Neuronal stem cell (in vitro differentiated cells): ENCODE data around the gene NAPSA.
"Not testable (repeated sequence)": the region's sequence is repeated elsewhere in the genome, so short reads cannot be mapped to it uniquely, and the experiment has no call there.

Experiments
- DNase-seq: peaks from one replicate; pipeline ENCODE4 v3.0.0-alpha.2; 2013; ENCODE audit warnings: low spot score
- H2AFZ ChIP-seq: one replicate; pipeline ENCODE4 v1.6.1; 2013; ENCODE audit warnings: mild to moderate bottlenecking, low read length, inconsistent platforms
- H2AK5ac ChIP-seq: 2 replicates; pipeline ENCODE4 v1.6.1; 2013; ENCODE audit warnings: low read depth, mild to moderate bottlenecking, inconsistent platforms, low read length, moderate library complexity, mixed read lengths
- H2BK120ac ChIP-seq: 2 replicates; pipeline ENCODE4 v1.6.1; 2013; ENCODE audit warnings: low read depth, mild to moderate bottlenecking, inconsistent platforms, low read length, moderate library complexity, mixed read lengths
- H2BK12ac ChIP-seq: one replicate; pipeline ENCODE4 v1.6.1; 2013; ENCODE audit warnings: low read length, inconsistent platforms
- H2BK15ac ChIP-seq: 2 replicates; pipeline ENCODE4 v1.6.1; 2013; ENCODE audit warnings: mild to moderate bottlenecking, low read length, inconsistent platforms, mixed read lengths
- H2BK5ac ChIP-seq: one replicate; pipeline ENCODE4 v1.6.1; 2013; ENCODE audit warnings: inconsistent platforms, mild to moderate bottlenecking, low read length, moderate library complexity
- H3K14ac ChIP-seq: one replicate; pipeline ENCODE4 v1.6.1; 2013; ENCODE audit warnings: low read length, inconsistent platforms
- H3K18ac ChIP-seq: 2 replicates; pipeline ENCODE4 v1.6.1; 2013; ENCODE audit warnings: low read length, inconsistent platforms
- H3K23ac ChIP-seq: 2 replicates; pipeline ENCODE4 v1.6.1; 2013; ENCODE audit warnings: low read depth, mild to moderate bottlenecking, mixed read lengths, low read length, inconsistent platforms; ENCODE audit not compliant: poor library complexity
- H3K27ac ChIP-seq: replicated peaks from 3 replicates; pipeline ENCODE4 v1.5.1; 2013; ENCODE audit warnings: low read length, inconsistent platforms
- H3K27me3 ChIP-seq, 3 experiments: 2 replicates each; pipeline ENCODE4 v1.6.1; 2013; ENCODE audit warnings: low read length in 3 of 3, mild to moderate bottlenecking in 2 of 3, inconsistent platforms in 1 of 3, low read depth in 1 of 3, mixed read lengths in 1 of 3, moderate library complexity in 1 of 3; ENCODE audit not compliant: control insufficient read depth in 3 of 3, insufficient read depth in 3 of 3
- H3K36me3 ChIP-seq, 2 donors: replicated peaks in 1 of 2; 2 replicates each; pipeline ENCODE4 v1.6.1; 2013; ENCODE audit warnings: low read length in 2 of 2; ENCODE audit not compliant: control insufficient read depth in 2 of 2, insufficient read depth in 2 of 2
- H3K4ac ChIP-seq: 2 replicates; pipeline ENCODE4 v1.6.1; 2013; ENCODE audit warnings: inconsistent platforms, mild to moderate bottlenecking, low read length, moderate library complexity
- H3K4me1 ChIP-seq, 2 donors: 1 replicate in 1 of 2; 2 replicates in 1 of 2; pipeline ENCODE4 v1.6.1; 2013; ENCODE audit warnings: low read length in 2 of 2, low read depth in 1 of 2; ENCODE audit not compliant: control insufficient read depth in 2 of 2, insufficient read depth in 1 of 2
- H3K4me2 ChIP-seq: one replicate; pipeline ENCODE4 v1.6.1; 2013; ENCODE audit warnings: mild to moderate bottlenecking, low read length, inconsistent platforms; ENCODE audit not compliant: insufficient read depth, poor library complexity, severe bottlenecking
- H3K4me3 ChIP-seq, 2 donors: 2 replicates each; pipeline ENCODE4 v1.5.1; 2013; ENCODE audit warnings: low read length in 2 of 2, mild to moderate bottlenecking in 2 of 2, inconsistent platforms in 1 of 2, moderate library complexity in 1 of 2
- H3K79me1 ChIP-seq: one replicate; pipeline ENCODE4 v1.6.1; 2013; ENCODE audit warnings: low read depth, mild to moderate bottlenecking, inconsistent platforms, low read length, moderate library complexity
- H3K9ac ChIP-seq: one replicate; pipeline ENCODE4 v1.6.1; 2013; ENCODE audit warnings: mild to moderate bottlenecking, low read depth, low read length, inconsistent platforms; ENCODE audit not compliant: poor library complexity
- H3K9me3 ChIP-seq, 2 donors: replicated peaks in 1 of 2; 2 replicates each; pipeline versions ENCODE3 to v1.6.1; 2013; ENCODE audit warnings: low read length in 2 of 2, mild to moderate bottlenecking in 2 of 2, inconsistent platforms in 1 of 2, low read depth in 1 of 2, mixed read lengths in 1 of 2, moderate library complexity in 1 of 2; ENCODE audit not compliant: control insufficient read depth in 2 of 2, insufficient read depth in 1 of 2
- H4K8ac ChIP-seq: one replicate; pipeline ENCODE4 v1.6.1; 2013; ENCODE audit warnings: low read depth, mild to moderate bottlenecking, inconsistent platforms, low read length, moderate library complexity
- H4K91ac ChIP-seq: one replicate; pipeline ENCODE4 v1.6.1; 2013; ENCODE audit warnings: low read length, low read depth, mild to moderate bottlenecking, inconsistent platforms; ENCODE audit not compliant: poor library complexity
- WGBS, 2 donors: extraction: QIAGEN DNeasy Blood & Tissue Kit; methylation state at CpG; one replicate each; pipeline ENCODE4 v1.1.7; 2013; ENCODE audit warnings: missing lambda C conversion rate in 2 of 2, mixed read lengths in 1 of 2; ENCODE audit not compliant: insufficient read length in 2 of 2, insufficient replicate concordance in 1 of 2; ENCODE audit errors: extremely low coverage in 2 of 2; 5-methylcytosine and 5-hydroxymethylcytosine counted together

NAPSA gene

GRCh38 chr19:50330365-50331078, 34.9 kb downstream of the NAPSA start:
- H3K14ac ChIP-seq: no peak overlapping the region
- H3K4me2 ChIP-seq: peak overlapping the region; percentile 95
- no peak overlapping the region for H2BK15ac ChIP-seq
- no peak overlapping the region for H3K4ac ChIP-seq
- peaks cover 3 to 12% of the 10 kb centered on the region in 2 donors for H3K4me1 ChIP-seq
- peaks cover 5 to 26% (median 24%) of the 10 kb centered on the region in 3 experiments for H3K27me3 ChIP-seq
- peak overlapping the region; percentile 95 for H3K27ac ChIP-seq
- H3K9ac ChIP-seq: peak overlapping the region; percentile 22
- peak overlapping the region; percentile 95 for H2BK5ac ChIP-seq
- peak overlapping the region; percentile 76 to 85 for H3K4me3 ChIP-seq
- H2AFZ ChIP-seq: peak overlapping the region; percentile 82
- H3K23ac ChIP-seq: no peak overlapping the region
- H2BK12ac ChIP-seq: no peak overlapping the region
- peaks cover 0 to 5% of the 10 kb centered on the region in 2 donors for H3K9me3 ChIP-seq
- H3K79me1 ChIP-seq: peaks cover 5% of the 10 kb centered on the region
- peaks cover 0 to 9% of the 10 kb centered on the region in 2 donors for H3K36me3 ChIP-seq
- no peak overlapping the region for H4K8ac ChIP-seq
- WGBS, 2 donors: no CpG with 5 or more reads among the region's 48 CpGs
- no peak overlapping the region for H2BK120ac ChIP-seq
- no peak overlapping the region for H4K91ac ChIP-seq
- no peak overlapping the region for H2AK5ac ChIP-seq
- peak; percentile 95 for DNase-seq
- H3K18ac ChIP-seq: peak overlapping the region; percentile 77

- Histone ChIP-seq H3K18ac (peak overlapping the region; percentile 94), H3K4me3 (peak overlapping the region; percentile 76 to 85), H3K4me2 (peak overlapping the region; percentile 70), H3K4me1 (peaks cover 8 to 16% of the 10 kb centered on the region in 2 donors), H3K27me3 (peaks cover 5 to 26% (median 24%) of the 10 kb centered on the region in 3 experiments), H2AFZ (peak overlapping the region; percentile 82), H3K27ac (peak overlapping the region; percentile 95), H4K91ac (peak overlapping the region; percentile 38), H2BK5ac (peak overlapping the region; percentile 42), H3K9ac (peak overlapping the region; percentile 91)
- H3K79me1 ChIP-seq, H3K4ac ChIP-seq, H2BK12ac ChIP-seq, H2AK5ac ChIP-seq, DNase-seq, H3K36me3 ChIP-seq, H2BK15ac ChIP-seq, H3K23ac ChIP-seq, H2BK120ac ChIP-seq, H3K9me3 ChIP-seq, H3K14ac ChIP-seq, H4K8ac ChIP-seq: not testable (repeated sequence)
- no CpG with 5 or more reads among the region's 18 CpGs for WGBS, 2 donors
These were observed 35.5 kb downstream of the NAPSA start for GRCh38 chr19:50329926-50330294.

GRCh38 chr19:50329146-50329925, 36.1 kb downstream of the NAPSA start, which contains the start of gene KCNC3:
Gene KCNC3, minus strand, starts transcription at chr19:50329377. Its CDS starts 295 bp downstream, at chr19:50329082.
- DNase-seq: peak; percentile 100
- H2BK12ac ChIP-seq: peak within 1 kb of the TSS; percentile 76
- H2AFZ ChIP-seq: peak within 1 kb of the TSS; percentile 82
- peak within 1 kb of the TSS; percentile 92 for H3K9ac ChIP-seq
- peaks cover 5 to 26% (median 24%) of the 10 kb centered on the region in 3 experiments for H3K27me3 ChIP-seq
- peak within 1 kb of the TSS; percentile 47 for H2AK5ac ChIP-seq
- no peak within 1 kb of the TSS for H2BK15ac ChIP-seq
- H2BK120ac ChIP-seq: no peak within 1 kb of the TSS
- H3K4me3 ChIP-seq: peak within 1 kb of the TSS; percentile 76 to 85
- H3K9me3 ChIP-seq: peaks cover 0 to 5% of the 10 kb centered on the region in 2 donors
- peak within 1 kb of the TSS; percentile 95 for H3K27ac ChIP-seq
- peak within 1 kb of the TSS; percentile 75 for H4K8ac ChIP-seq
- peaks cover 8% of the 10 kb centered on the region for H3K79me1 ChIP-seq
- peaks cover 0 to 9% of the 10 kb centered on the region in 2 donors for H3K36me3 ChIP-seq
- H3K14ac ChIP-seq: no peak within 1 kb of the TSS
- H4K91ac ChIP-seq: peak within 1 kb of the TSS; percentile 38
- peak within 1 kb of the TSS; percentile 42 for H2BK5ac ChIP-seq
- peaks cover 8 to 16% of the 10 kb centered on the region in 2 donors for H3K4me1 ChIP-seq
- WGBS, 2 donors: no CpG with 5 or more reads among the region's 43 CpGs
- peak within 1 kb of the TSS; percentile 97 for H3K18ac ChIP-seq
- peak within 1 kb of the TSS; percentile 23 for H3K4ac ChIP-seq
- H3K4me2 ChIP-seq: peak within 1 kb of the TSS; percentile 87
- H3K23ac ChIP-seq: peak within 1 kb of the TSS; percentile 86

GRCh38 chr19:50328873-50329145, 36.6 kb downstream of the NAPSA start:
- Histone ChIP-seq H3K27ac (no peak overlapping the region), H3K4me2 (peak overlapping the region; percentile 87)

More at GRCh38 chr19:50328873-50329145, 36.6 kb downstream of the NAPSA start:
- Histone ChIP-seq H3K9me3 (peaks cover 0 to 5% of the 10 kb centered on the region in 2 donors), H2BK5ac (no peak overlapping the region), H3K27me3 (peaks cover 5 to 26% (median 24%) of the 10 kb centered on the region in 3 experiments), H3K36me3 (peaks cover 0 to 4% of the 10 kb centered on the region in 2 donors), H3K23ac (peak overlapping the region; percentile 86), H2BK12ac (no peak overlapping the region), H2AFZ (no peak overlapping the region), H4K8ac (no peak overlapping the region), H2BK15ac (no peak overlapping the region), H3K79me1 (peaks cover 8% of the 10 kb centered on the region), H2AK5ac (no peak overlapping the region), H3K4ac (no peak overlapping the region), H3K4me3 (peak overlapping the region; percentile 43 to 78), H3K18ac (no peak overlapping the region), H3K4me1 (peaks cover 8 to 12% of the 10 kb centered on the region in 2 donors), H3K9ac (peak overlapping the region; percentile 92), H3K14ac (no peak overlapping the region), H4K91ac (no peak overlapping the region), H2BK120ac (no peak overlapping the region)
- no CpG with 5 or more reads among the region's 40 CpGs for WGBS, 2 donors
- DNase-seq: no peak
